Ishikawa (cell line): ENCODE data around the gene HYPK.

ENCODE experiments used
- RAD21 ChIP-seq: IDR thresholded peaks from 2 replicates; pipeline ENCODE4 v1.6.1; 2012; ENCODE audit warnings: low read depth
- REST ChIP-seq: IDR thresholded peaks from 2 replicates; pipeline ENCODE4 v1.6.1; 2012; ENCODE audit warnings: low read depth, mild to moderate bottlenecking
- TAF1 ChIP-seq: IDR thresholded peaks from 2 replicates; pipeline ENCODE4 v1.6.1; 2012; ENCODE audit warnings: low read depth, mild to moderate bottlenecking
- TCF12 ChIP-seq: IDR thresholded peaks from 2 replicates; pipeline ENCODE4 v1.6.1; 2012; ENCODE audit warnings: low read depth
- USF1 ChIP-seq: IDR thresholded peaks from 2 replicates; pipeline ENCODE4 v1.6.1; 2012
- ZBTB7A ChIP-seq: IDR thresholded peaks from 2 replicates; pipeline ENCODE4 v1.6.1; 2012; ENCODE audit warnings: low read depth

DNA sequence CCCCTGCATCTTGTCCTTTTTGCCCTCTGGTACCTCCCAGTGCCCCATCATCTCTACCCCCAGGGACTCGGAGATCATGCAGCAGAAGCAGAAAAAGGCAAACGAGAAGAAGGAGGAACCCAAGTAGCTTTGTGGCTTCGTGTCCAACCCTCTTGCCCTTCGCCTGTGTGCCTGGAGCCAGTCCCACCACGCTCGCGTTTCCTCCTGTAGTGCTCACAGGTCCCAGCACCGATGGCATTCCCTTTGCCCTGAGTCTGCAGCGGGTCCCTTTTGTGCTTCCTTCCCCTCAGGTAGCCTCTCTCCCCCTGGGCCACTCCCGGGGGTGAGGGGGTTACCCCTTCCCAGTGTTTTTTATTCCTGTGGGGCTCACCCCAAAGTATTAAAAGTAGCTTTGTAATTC lies 6.8 kb upstream of the HYPK start:
- no peak for TF ChIP-seq RAD21
- no peak for TF ChIP-seq REST
- no peak for TF ChIP-seq TCF12
- TF ChIP-seq ZBTB7A: no peak
- TF ChIP-seq TAF1: no peak
- no peak for TF ChIP-seq USF1
